ENCODE results near the gene FAAP100. TPM values are rescaled to one million over a fixed set of nuclear protein-coding genes. Genes with fewer than 3 reads are reported as not detected.
"Not testable (repeated sequence)": the region's sequence is repeated elsewhere in the genome, so short reads cannot be mapped to it uniquely, and the experiment has no call there.

The FAAP100 gene
- total RNA-seq = 10.0 and 13.9 TPM in 2 replicates

- peak; percentile 85 to 88 for DNase-seq (ENCODE audit: low read depth in 2 of 2)
These were observed at the start of gene FAAP100 for GRCh38 chr17:81552244-81553017. Gene FAAP100, minus strand, starts transcription at chr17:81552353. Its CDS starts 23 bp downstream, at chr17:81552330.

- peak; percentile 81 for DNase-seq (ENCODE audit: low read depth in 2 of 2)
These were observed 49.5 kb upstream of the FAAP100 start for GRCh38 chr17:81601525-81602120.

GRCh38 chr17:81599719-81600486 is 47.8 kb upstream of the FAAP100 start:
- DNase-seq (ENCODE audit: low read depth in 2 of 2) = peak; percentile 37 to 74

DNA sequence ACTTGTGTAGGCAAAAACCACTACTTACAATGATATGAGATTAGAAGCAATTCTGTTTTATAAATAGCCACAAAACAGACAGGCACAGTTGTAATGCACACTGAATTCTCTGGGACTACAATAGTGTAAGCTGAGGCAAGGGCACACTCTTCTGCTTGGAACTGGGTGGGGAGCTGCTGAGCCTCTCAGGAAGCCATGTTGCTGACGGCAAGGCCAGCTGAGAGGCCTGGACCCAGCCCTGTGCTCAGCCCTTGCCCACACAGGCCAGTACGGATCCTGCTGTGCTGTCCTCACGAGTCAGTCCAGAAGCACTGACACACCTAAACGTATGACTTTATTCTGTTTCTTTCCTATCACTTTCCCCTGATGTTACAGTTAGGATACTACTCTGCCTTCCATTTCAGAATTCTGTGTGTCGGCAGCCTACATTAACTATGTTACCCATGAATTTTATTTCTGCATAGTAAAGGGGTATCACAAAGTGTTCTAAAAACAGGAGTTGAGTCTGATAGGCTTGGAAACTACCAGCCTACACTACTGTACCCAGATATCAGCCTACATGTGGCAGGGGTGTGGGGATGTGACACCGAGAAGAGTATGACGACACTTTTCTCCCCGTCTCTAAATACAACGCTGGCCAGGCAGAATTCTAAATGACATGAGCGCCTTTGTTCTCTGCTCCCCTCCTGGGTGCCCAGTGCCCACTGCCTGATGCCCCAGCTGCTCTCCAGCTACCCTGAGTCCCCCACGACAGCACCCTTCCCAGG is 41.1 kb upstream of the FAAP100 start:
- DNase-seq (ENCODE audit: low read depth in 2 of 2) = no peak

- no peak for DNase-seq (ENCODE audit: low read depth in 2 of 2)
These were observed 39.8 kb upstream of the FAAP100 start for GRCh38 chr17:81591971-81592370.

GRCh38 chr17:81590121-81590520 is 38.0 kb upstream of the FAAP100 start:
- no peak for DNase-seq (ENCODE audit: low read depth in 2 of 2)

DNA sequence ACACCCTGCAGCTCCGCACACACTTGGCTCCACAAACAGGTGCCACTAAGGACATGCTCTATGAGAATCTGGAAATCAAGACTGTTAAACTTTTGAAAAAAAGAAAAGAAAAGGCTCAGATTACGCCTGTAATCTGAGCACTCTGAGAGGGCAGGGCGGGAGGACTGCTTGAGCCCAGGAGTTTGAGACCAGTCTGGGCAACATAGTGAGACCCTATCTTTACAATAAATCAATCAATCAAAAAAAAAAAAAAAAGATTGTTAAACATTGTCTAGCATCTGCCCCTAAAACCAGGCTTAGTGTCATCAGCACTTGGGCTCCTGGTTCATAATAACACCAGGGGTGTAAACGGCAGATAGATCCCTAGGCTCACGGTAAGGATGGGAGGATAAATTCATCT is 37.5 kb upstream of the FAAP100 start:
- no peak for DNase-seq (ENCODE audit: low read depth in 2 of 2)

DNA sequence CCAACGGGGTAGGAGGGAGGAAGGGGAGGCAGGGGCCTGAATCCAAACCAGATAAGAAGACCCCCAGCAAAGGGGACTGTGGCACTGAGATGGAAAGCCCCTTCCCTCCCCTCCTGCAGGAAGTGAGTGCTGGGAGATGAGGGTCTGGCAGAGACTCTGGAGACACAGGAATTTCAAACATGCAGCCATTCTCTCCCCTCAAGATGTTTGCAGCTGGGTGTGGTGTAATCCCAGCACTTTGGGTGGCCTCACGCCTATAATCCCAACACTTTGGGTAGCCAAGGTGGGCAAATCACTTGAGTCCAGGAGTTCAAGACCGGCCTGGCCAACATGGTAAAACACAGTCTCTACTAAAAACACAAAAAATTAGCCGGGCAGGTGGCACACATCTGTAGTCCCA is 33.9 kb upstream of the FAAP100 start:
- no peak for DNase-seq (ENCODE audit: low read depth in 2 of 2)

GRCh38 chr17:81584771-81585170 is 32.6 kb upstream of the FAAP100 start:
- not testable (repeated sequence) for DNase-seq (ENCODE audit: low read depth in 2 of 2)

GRCh38 chr17:81583589-81584342 is 31.6 kb upstream of the FAAP100 start:
- DNase-seq (ENCODE audit: low read depth in 2 of 2) = no peak

- DNase-seq (ENCODE audit: low read depth in 2 of 2) = no peak
These were observed 30.6 kb upstream of the FAAP100 start for GRCh38 chr17:81582749-81583148.

DNA sequence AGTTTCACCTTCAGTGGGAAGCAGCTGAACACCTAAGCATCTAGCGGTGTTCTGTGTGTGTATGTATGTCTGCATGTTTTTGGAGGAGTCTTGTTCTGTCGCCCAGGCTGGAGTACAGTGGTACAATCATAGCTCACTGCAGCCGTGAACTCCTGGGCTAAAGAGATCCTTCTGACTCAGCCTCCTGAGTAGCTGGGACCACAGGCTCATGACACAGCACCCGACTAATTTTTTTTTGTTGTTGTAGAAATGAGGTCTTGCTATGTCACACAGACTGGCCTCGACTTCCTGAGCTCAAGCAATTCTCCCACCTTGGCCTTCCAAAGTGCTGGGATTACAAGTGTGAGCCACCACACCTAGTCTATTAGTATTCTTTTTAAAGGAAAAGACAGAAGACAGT is 30.2 kb upstream of the FAAP100 start:
- peak in 1 of 2 donors; percentile 65 for DNase-seq (ENCODE audit: low read depth in 2 of 2)

- no peak for DNase-seq (ENCODE audit: low read depth in 2 of 2)
These were observed 29.6 kb upstream of the FAAP100 start for GRCh38 chr17:81581758-81582157.

- DNase-seq (ENCODE audit: low read depth in 2 of 2) = no peak
These were observed 28.3 kb upstream of the FAAP100 start for GRCh38 chr17:81580481-81580880.

DNA sequence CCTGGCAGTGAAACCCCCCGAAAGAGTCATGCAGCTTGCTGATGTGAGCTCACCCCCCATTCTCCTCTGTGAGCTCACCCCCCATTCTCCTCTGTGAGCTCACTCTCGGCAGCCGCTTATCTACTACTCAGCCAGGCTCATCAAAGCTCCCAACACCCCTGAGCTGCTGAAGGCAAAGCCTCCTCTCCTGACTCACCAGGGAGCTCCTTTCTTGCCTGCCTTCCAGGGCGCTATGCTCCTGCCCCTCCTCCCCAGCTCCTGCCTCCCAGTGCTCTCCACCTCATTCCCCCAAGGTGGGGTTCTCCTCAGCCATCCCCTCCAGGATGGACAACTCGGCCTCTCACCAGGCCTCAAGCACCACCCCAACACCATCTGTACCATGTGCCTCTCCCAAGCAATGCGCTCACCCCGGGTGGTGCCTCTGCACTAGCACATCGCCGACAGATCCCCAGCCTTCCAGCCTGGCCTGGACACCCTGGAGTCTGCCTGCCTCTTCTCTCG is 27.7 kb upstream of the FAAP100 start:
- DNase-seq (ENCODE audit: low read depth in 2 of 2) = peak in 1 of 2 donors; percentile 64

DNA sequence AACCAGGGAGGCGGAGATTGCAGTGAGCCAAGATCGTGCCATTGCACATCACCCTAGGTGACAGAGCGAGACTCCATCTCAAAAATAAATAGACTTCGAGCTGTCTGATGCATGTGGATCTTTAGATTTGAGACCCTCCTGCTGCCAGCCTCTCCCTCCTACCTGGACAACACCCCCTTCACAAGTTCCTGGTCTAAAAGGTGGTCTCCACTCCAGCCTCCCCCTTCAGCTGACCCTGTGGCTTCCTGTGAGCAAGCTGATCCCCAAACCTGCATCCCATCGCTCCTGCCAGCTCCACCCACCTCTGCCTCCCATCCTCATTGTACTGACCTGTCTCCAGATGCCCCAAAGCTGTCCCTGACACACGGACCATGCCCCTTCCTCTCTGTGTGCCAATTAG is 27.1 kb upstream of the FAAP100 start:
- DNase-seq (ENCODE audit: low read depth in 2 of 2) = no peak

DNA sequence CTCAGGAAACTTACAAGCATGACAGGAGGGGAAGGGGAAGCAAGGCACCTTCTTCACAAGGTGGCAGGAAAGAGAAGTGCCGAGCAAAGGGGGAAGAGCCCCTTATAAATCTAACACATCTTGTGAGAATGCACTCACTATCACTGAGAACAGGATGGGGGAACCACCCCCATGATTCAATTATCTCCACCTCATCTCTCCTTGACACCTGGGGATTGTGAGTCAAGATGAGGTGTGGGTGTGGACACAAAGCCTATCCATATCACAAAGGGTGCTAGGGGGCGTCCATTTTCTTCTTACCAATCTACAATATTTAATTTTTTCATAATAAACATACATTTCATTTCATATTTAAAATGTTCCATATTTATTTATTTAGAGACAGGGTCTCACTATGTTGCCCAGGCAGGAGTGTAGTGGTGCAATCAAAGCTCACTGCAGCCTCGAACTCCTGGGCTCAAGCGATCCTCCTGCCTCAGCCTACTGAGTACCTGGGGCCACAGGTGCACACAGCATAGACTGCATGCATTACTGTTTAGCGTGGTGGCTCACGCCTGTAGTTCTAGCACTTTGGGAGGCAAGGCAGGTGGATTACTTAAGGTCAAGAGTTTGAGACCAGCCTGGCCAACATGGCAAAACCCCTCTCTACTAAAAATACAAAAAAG is 26.5 kb upstream of the FAAP100 start:
- DNase-seq (ENCODE audit: low read depth in 2 of 2) = no peak

GRCh38 chr17:81578038-81578441 is 25.9 kb upstream of the FAAP100 start:
- DNase-seq (ENCODE audit: low read depth in 2 of 2) = no peak

- no peak for DNase-seq (ENCODE audit: low read depth in 2 of 2)
These were observed 25.3 kb upstream of the FAAP100 start for GRCh38 chr17:81577278-81578000.

Data from lung microvascular endothelial cell (primary cell).